GM12878 (cell line): ENCODE results near the gene CENPS. TPM values are rescaled to one million over a fixed set of nuclear protein-coding genes. Genes with fewer than 3 reads are reported as not detected.
A peak's percentile ranks its signal among the peaks of the same experiment; 100 is the strongest.

Experiments used
- ATAC-seq: fragments of 200-7000 bp; cut with Tn5 transposase; 3 replicates; pipeline ENCODE4 v1.9.1; 2020; ENCODE audit warnings: mild to moderate bottlenecking, moderate library complexity
- BruUV-seq: library from RNA; stranded (reverse); fragments of 400-500 nt; replicated peaks from 2 replicates; lab custom pipeline; 2021; lab: Mats Ljungman, UMichigan
- CTCF ChIA-PET: fragments of 300-600 bp; sonication (Branson Sonifier 250); formaldehyde crosslinking; extraction: SDS; loops from one replicate; lab custom pipeline; 2021; ENCODE audit warnings: inconsistent platforms; lab: Yijun Ruan, JAX
- POLR2A ChIA-PET: fragments of 350-600 bp; formaldehyde crosslinking; extraction: SDS; loops from one replicate; lab custom pipeline; 2021; ENCODE audit warnings: inconsistent platforms; lab: Charles Lee
- RAD21 ChIA-PET: fragments of 300-600 bp; sonication (Branson Sonifier 250); formaldehyde crosslinking; loops from one replicate; lab custom pipeline; 2023; ENCODE audit warnings: antibody characterized with exemption; ENCODE audit not compliant: unreplicated experiment; lab: Charles Lee
- SMC1A ChIA-PET: fragments of 300-600 bp; sonication (Branson Sonifier 250); formaldehyde crosslinking; loops from one replicate; lab custom pipeline; 2023; ENCODE audit not compliant: unreplicated experiment, uncharacterized antibody; lab: Charles Lee
- DNase-seq: peaks from one replicate; pipeline ENCODE4 v3.0.0-alpha.2; 2011; ENCODE audit warnings: low read depth, low spot score
- FAIRE-seq: peaks from 3 replicates; lab custom pipeline; 2011; peaks lifted over from hg19 to GRCh38; lab: Jason Lieb, UNC
- H2AFZ ChIP-seq: 2 replicates; pipeline ENCODE4 v1.6.0; 2011; ENCODE audit warnings: low read depth, low read length, control low read depth; ENCODE audit not compliant: control insufficient read depth
- H3K27ac ChIP-seq: 2 replicates; pipeline ENCODE4 v1.5.1; 2011; ENCODE audit warnings: control low read depth; ENCODE audit not compliant: control insufficient read depth, insufficient read depth
- H3K27me3 ChIP-seq, 2 experiments: replicated peaks in 1 of 2; 2 replicates each; pipeline versions ENCODE4 v1.6.0 to v1.6.1; 2011; ENCODE audit warnings: low read length in 1 of 2; ENCODE audit not compliant: control insufficient read depth in 2 of 2, insufficient read depth in 2 of 2
- H3K36me3 ChIP-seq, 2 experiments: 2 replicates each; pipeline ENCODE4 v1.5.1; 2011; ENCODE audit warnings: low read length in 1 of 2; ENCODE audit not compliant: control insufficient read depth in 2 of 2, insufficient read depth in 2 of 2
- H3K4me1 ChIP-seq: 2 replicates; pipeline ENCODE4 v1.6.1; 2011; ENCODE audit warnings: mild to moderate bottlenecking, low read length, moderate library complexity, mixed read lengths; ENCODE audit not compliant: control insufficient read depth, insufficient read depth
- H3K4me2 ChIP-seq: 2 replicates; pipeline ENCODE4 v1.6.0; 2011; ENCODE audit warnings: control low read depth; ENCODE audit not compliant: control insufficient read depth, insufficient read depth
- H3K4me3 ChIP-seq: fragments of 200-600 bp; sonication (generic); 2 replicates; pipeline ENCODE4 v1.5.1; 2016
- H3K79me2 ChIP-seq: 2 replicates; pipeline ENCODE4 v1.6.0; 2011; ENCODE audit warnings: low read length; ENCODE audit not compliant: control insufficient read depth, insufficient read depth
- H3K9ac ChIP-seq: 2 replicates; pipeline ENCODE4 v1.8.0; 2011; ENCODE audit warnings: low read length, control low read depth, mixed read lengths; ENCODE audit not compliant: control insufficient read depth, insufficient read depth
- H3K9me3 ChIP-seq: replicated peaks from 3 replicates; pipeline ENCODE4 v1.5.1; 2011; ENCODE audit warnings: mild to moderate bottlenecking, low read length; ENCODE audit not compliant: control insufficient read depth, insufficient read depth
- H4K20me1 ChIP-seq: 2 replicates; pipeline ENCODE4 v1.6.0; 2011; ENCODE audit not compliant: control insufficient read depth, insufficient read depth
- BCL3 ChIP-seq: IDR thresholded peaks from 2 replicates; pipeline ENCODE4 v1.6.1; 2011; ENCODE audit warnings: borderline replicate concordance, low read depth, mild to moderate bottlenecking, moderate library complexity, low read length; ENCODE audit not compliant: insufficient read depth, poor library complexity, severe bottlenecking
- CBX5 ChIP-seq: sonication (generic); IDR thresholded peaks from 2 replicates; pipeline ENCODE4 v1.6.1; 2016; ENCODE audit warnings: low read depth, moderate library complexity, mild to moderate bottlenecking, inconsistent platforms
- CHD4 ChIP-seq: fragments of 200-600 bp; sonication (generic); IDR thresholded peaks from 2 replicates; pipeline ENCODE4 v1.6.1; 2016; ENCODE audit warnings: mild to moderate bottlenecking
- FOXM1 ChIP-seq: IDR thresholded peaks from 2 replicates; pipeline ENCODE4 v1.6.1; 2012; ENCODE audit warnings: low read depth, mild to moderate bottlenecking, inconsistent platforms, low read length, moderate library complexity
- NFIC ChIP-seq: IDR thresholded peaks from 2 replicates; pipeline ENCODE4 v1.6.1; 2012; ENCODE audit warnings: low read depth, mild to moderate bottlenecking, inconsistent platforms, low read length, moderate library complexity
- NFYA ChIP-seq: IDR thresholded peaks from 2 replicates; pipeline ENCODE4 v1.6.1; 2011; ENCODE audit warnings: low read depth, mild to moderate bottlenecking, low read length, improper control_type of control experiment, borderline replicate concordance
- NR2C2 ChIP-seq: IDR thresholded peaks from 2 replicates; pipeline ENCODE4 v1.6.1; 2011; ENCODE audit warnings: borderline replicate concordance, low read depth; ENCODE audit not compliant: control insufficient read depth, insufficient read length
- POU2F2 ChIP-seq: IDR thresholded peaks from 3 replicates; pipeline ENCODE4 v1.6.1; 2011; ENCODE audit warnings: low read depth, mild to moderate bottlenecking, low read length, borderline replicate concordance
- RELA ChIP-seq: fragments of 450-650 bp; IDR thresholded peaks from 2 replicates; pipeline ENCODE4 v1.8.0; 2014; ENCODE audit warnings: borderline replicate concordance; ENCODE audit not compliant: partially characterized antibody
- SIN3A ChIP-seq: IDR thresholded peaks from 2 replicates; pipeline ENCODE4 v1.6.1; 2012; ENCODE audit warnings: low read depth, low read length, improper control_type of control experiment
- SMARCA5 ChIP-seq: fragments of 450-650 bp; IDR thresholded peaks from 2 replicates; pipeline ENCODE4 v1.6.1; 2017; ENCODE audit warnings: mild to moderate bottlenecking
- SMC3 ChIP-seq: IDR thresholded peaks from 2 replicates; pipeline ENCODE4 v1.6.1; 2011; ENCODE audit warnings: low read length, improper control_type of control experiment, borderline replicate concordance
- SRF ChIP-seq, 2 experiments: IDR thresholded peaks; 2 replicates each; pipeline ENCODE4 v1.6.1; 2011; ENCODE audit warnings: low read depth in 2 of 2, low read length in 2 of 2, mild to moderate bottlenecking in 1 of 2, moderate library complexity in 1 of 2
- ZBED1 ChIP-seq: IDR thresholded peaks from 2 replicates; pipeline ENCODE4 v1.6.1; 2016; ENCODE audit warnings: borderline replicate concordance
- ZNF622 ChIP-seq: fragments of 450-650 bp; IDR thresholded peaks from 2 replicates; pipeline ENCODE4 v1.6.1; 2017; ENCODE audit warnings: mild to moderate bottlenecking, inconsistent platforms
- WGBS: methylation state at CpG from one replicate; pipeline ENCODE4 v1.1.6; 2016; ENCODE audit warnings: low lambda C conversion rate; ENCODE audit not compliant: insufficient replicate concordance, insufficient coverage; ENCODE audit errors: missing lambda C conversion rate; 5-methylcytosine and 5-hydroxymethylcytosine counted together
- in situ Hi-C: fragments of 300-500 bp; cut with MboI; formaldehyde crosslinking; loops from 9 replicates; pipeline ENCODE4 v1.14.3; 2018; ENCODE audit warnings: mixed read lengths
- intact Hi-C: fragments of 100-400 bp; cut with micrococcal nuclease; formaldehyde crosslinking; loops from one replicate; pipeline ENCODE4 v1.14.2; 2022; ENCODE audit not compliant: unreplicated experiment
- polyA plus RNA-seq, 11 experiments: library from polyadenylated mRNA; depleted of rRNA in 4 of 11; unstranded in 6 of 11; stranded (reverse) in 5 of 11; fragments of >200 nt; fragmentation: Nextera tagmentation in 4 of 11; fragmentation: Illumina TruSeq in 1 of 11; extraction: Ambion mirVana in 4 of 11; extraction: Trizol in 1 of 11; gene quantifications; 1 replicate in 1 of 11; 2 replicates in 10 of 11; pipeline versions ENCODE4 v1.2.1 to v1.2.3, GENCODE V29; 2011 to 2016; ENCODE audit warnings: inconsistent platforms in 2 of 11, missing spikeins in 2 of 11, low read depth in 1 of 11
- total RNA-seq, 4 experiments: library from RNA; depleted of rRNA in 3 of 4; stranded (reverse); fragments of >200 nt in 3 of 4; fragmentation: Illumina TruSeq in 1 of 4; extraction: Trizol in 1 of 4; gene quantifications; 2 replicates each; pipeline versions ENCODE4 v1.2.1 to v1.2.3, GENCODE V29; 2013 to 2021
- TF ChIP-seq, protein P1 (sequence below): fragments of 450-650 bp; formaldehyde crosslinking; IDR thresholded peaks from 2 replicates; pipeline ENCODE4 v1.5.0; 2022; ENCODE audit warnings: mild to moderate bottlenecking, missing genetic modification characterization
- TF ChIP-seq, protein P2 (sequence below): IDR thresholded peaks from 2 replicates; pipeline ENCODE4 v1.6.1; 2012; ENCODE audit warnings: low read depth, low read length, improper control_type of control experiment

CENPS gene
- total and polyA plus RNA-seq, 10 of the 15 experiments (the other 5 are each of a cell fraction or from before 2014, with no cell fraction given): 9.4 to 51.7 (median 16.7) TPM

DNA sequence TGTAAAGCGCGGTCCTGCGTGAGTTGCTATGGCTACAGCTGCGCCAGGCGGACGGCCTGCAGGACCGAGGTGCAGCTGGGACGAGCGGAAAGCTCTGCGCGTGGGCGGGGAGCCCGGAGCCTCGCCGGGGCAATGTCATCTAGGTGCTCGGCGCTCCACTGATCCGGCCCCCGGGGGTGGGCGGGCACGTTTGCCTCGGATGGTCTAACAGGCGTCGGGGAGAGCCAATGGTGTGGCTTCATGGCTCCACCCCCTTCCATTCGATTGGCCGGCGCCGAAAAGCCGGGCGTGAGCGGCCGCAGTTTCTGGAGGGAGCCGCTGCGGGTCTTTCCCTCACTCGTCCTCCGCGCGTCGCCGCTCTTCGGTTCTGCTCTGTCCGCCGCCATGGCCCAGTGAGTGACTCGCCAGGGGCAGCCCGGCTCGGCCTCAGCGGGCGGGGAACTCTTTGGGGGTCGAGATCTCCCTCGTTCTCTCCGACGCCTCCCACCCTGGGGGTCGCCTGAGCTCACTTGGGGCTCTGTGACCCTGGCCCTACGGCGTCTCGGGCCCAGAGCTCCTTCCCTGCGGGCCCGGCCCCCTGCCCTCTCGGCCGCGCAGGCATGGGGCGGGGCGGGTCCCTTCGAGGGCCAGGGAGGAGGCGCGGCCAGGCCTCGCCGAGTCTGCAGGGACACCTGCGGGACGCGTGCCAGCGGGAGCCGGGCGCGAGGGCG, 31.3 kb upstream of the CENPS start, which contains the start of gene PGD:
Gene PGD (plus strand): TSS at position 331 of the 710 bp plus-strand sequence. CDS start 54 bp downstream, at position 385.
- in situ Hi-C loops: no loop called here
- Histone ChIP-seq H4K20me1 (no peaks in the 10 kb centered on the region), H3K9me3 (no peaks in the 10 kb centered on the region), H3K27me3 (no peaks in the 10 kb centered on the region), H3K27ac (peak within 1 kb of the TSS; percentile 75), H3K4me1 (peaks cover 6% of the 10 kb centered on the region), H3K79me2 (peaks cover 19% of the 10 kb centered on the region), H3K9ac (peak within 1 kb of the TSS; percentile 90), H2AFZ (peak within 1 kb of the TSS; percentile 98), H3K4me2 (peak within 1 kb of the TSS; percentile 96), H3K36me3 (peaks cover 0 to 13% of the 10 kb centered on the region in 2 experiments; a peak in 1 of 4 replicates), H3K4me3 (peak within 1 kb of the TSS; percentile 88)
- ATAC-seq: peak; percentile 97
- CTCF ChIA-PET: interaction anchor here (0.6 to 4.2 kb wide), 7 partner anchors 12 to 524 kb away, joined by 3 to 29 read pairs (median 4); partner anchors contain the start of genes CENPS and KIF1B
- BruUV-seq: no TSS peak
- peak; percentile 81 for FAIRE-seq
- RAD21 ChIA-PET: interaction anchor here (0.8 to 3.4 kb wide), 5 partner anchors 10 to 189 kb away, joined by 3 to 16 read pairs (median 6); partner anchors contain the start of gene KIF1B
- WGBS: under 1% methylated on average over 73 of the region's 76 CpGs
- intact Hi-C loops: loop anchor here (1.0 kb wide), 1 partner anchor 11 kb away; no protein-coding TSS in a partner anchor
- SMC1A ChIA-PET: interaction anchor here (0.8 to 3.7 kb wide), 5 partner anchors 9 to 189 kb away, joined by 3 to 26 read pairs (median 6); partner anchors contain the start of gene KIF1B
- peak; percentile 89 for DNase-seq
- POLR2A ChIA-PET: interaction anchor here (1.5 to 2.0 kb wide), 3 partner anchors 10 to 32 kb away, joined by 4 to 8 read pairs (median 6); no protein-coding TSS in a partner anchor
- peak; percentile 85 for TF ChIP-seq NR2C2
- TF ChIP-seq, protein P1, sequence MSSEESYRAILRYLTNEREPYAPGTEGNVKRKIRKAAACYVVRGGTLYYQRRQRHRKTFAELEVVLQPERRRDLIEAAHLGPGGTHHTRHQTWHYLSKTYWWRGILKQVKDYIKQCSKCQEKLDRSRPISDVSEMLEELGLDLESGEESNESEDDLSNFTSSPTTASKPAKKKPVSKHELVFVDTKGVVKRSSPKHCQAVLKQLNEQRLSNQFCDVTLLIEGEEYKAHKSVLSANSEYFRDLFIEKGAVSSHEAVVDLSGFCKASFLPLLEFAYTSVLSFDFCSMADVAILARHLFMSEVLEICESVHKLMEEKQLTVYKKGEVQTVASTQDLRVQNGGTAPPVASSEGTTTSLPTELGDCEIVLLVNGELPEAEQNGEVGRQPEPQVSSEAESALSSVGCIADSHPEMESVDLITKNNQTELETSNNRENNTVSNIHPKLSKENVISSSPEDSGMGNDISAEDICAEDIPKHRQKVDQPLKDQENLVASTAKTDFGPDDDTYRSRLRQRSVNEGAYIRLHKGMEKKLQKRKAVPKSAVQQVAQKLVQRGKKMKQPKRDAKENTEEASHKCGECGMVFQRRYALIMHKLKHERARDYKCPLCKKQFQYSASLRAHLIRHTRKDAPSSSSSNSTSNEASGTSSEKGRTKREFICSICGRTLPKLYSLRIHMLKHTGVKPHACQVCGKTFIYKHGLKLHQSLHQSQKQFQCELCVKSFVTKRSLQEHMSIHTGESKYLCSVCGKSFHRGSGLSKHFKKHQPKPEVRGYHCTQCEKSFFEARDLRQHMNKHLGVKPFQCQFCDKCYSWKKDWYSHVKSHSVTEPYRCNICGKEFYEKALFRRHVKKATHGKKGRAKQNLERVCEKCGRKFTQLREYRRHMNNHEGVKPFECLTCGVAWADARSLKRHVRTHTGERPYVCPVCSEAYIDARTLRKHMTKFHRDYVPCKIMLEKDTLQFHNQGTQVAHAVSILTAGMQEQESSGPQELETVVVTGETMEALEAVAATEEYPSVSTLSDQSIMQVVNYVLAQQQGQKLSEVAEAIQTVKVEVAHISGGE: no peak
- peak; percentile 8; the same call in 1 of the 3 replicates for TF ChIP-seq POU2F2
- 0 out of 2 replicates have a peak, but pooled peaks have one; percentile 63 for TF ChIP-seq SMARCA5
- TF ChIP-seq RELA: peak; percentile 49
- TF ChIP-seq FOXM1: no peak
- TF ChIP-seq CBX5: no peak
- no peak for TF ChIP-seq SMC3
- TF ChIP-seq CHD4: no peak
- TF ChIP-seq NFIC: no peak
- TF ChIP-seq NFYA: peak; percentile 76
- no peak for TF ChIP-seq BCL3
- TF ChIP-seq SIN3A: peak; percentile 91
- TF ChIP-seq ZNF622: no peak
- TF ChIP-seq ZBED1: no peak
- peak; percentile 83 to 98; a peak in 3 of 4 replicates for TF ChIP-seq SRF (IDR thresholded peaks at IDR 0.05; ENCODE audit: low read depth in 2 of 2, low read length in 2 of 2)
- TF ChIP-seq, protein P2, sequence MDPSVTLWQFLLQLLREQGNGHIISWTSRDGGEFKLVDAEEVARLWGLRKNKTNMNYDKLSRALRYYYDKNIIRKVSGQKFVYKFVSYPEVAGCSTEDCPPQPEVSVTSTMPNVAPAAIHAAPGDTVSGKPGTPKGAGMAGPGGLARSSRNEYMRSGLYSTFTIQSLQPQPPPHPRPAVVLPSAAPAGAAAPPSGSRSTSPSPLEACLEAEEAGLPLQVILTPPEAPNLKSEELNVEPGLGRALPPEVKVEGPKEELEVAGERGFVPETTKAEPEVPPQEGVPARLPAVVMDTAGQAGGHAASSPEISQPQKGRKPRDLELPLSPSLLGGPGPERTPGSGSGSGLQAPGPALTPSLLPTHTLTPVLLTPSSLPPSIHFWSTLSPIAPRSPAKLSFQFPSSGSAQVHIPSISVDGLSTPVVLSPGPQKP: peak; percentile 32; the same call in 1 of the 2 replicates
